PFSK-1 (cell line): ENCODE measurements around the gene CD44.

Experiments used
- FOXP2 ChIP-seq: optimal IDR thresholded peaks from 2 replicates; pipeline ENCODE3; 2011; ENCODE audit warnings: borderline replicate concordance, control low read depth, inconsistent platforms; ENCODE audit not compliant: insufficient read depth; ENCODE audit errors: extremely low read length, extremely low read depth
- POLR2AphosphoS5 ChIP-seq: IDR thresholded peaks from 2 replicates; pipeline ENCODE4 v1.6.1; 2012; ENCODE audit warnings: low read depth, mild to moderate bottlenecking, control low read depth, low read length, moderate library complexity
- SIN3A ChIP-seq: IDR thresholded peaks from 2 replicates; pipeline ENCODE4 v1.6.1; 2012; ENCODE audit warnings: mild to moderate bottlenecking, low read length, moderate library complexity, borderline replicate concordance; ENCODE audit not compliant: insufficient read depth
- TAF1 ChIP-seq: IDR thresholded peaks from 2 replicates; pipeline ENCODE4 v1.6.1; 2012; ENCODE audit warnings: low read length, control low read depth, borderline replicate concordance; ENCODE audit not compliant: insufficient read depth
- TF ChIP-seq, protein P1 (sequence below), 2 experiments: IDR thresholded peaks; 2 replicates each; pipeline versions ENCODE4 v1.6.1 to v1.8.0; 2011 to 2012; ENCODE audit warnings: low read depth in 2 of 2, low read length in 2 of 2, control low read depth in 1 of 2, inconsistent platforms in 1 of 2, mild to moderate bottlenecking in 1 of 2, moderate library complexity in 1 of 2; ENCODE audit not compliant: insufficient read depth in 1 of 2

DNA sequence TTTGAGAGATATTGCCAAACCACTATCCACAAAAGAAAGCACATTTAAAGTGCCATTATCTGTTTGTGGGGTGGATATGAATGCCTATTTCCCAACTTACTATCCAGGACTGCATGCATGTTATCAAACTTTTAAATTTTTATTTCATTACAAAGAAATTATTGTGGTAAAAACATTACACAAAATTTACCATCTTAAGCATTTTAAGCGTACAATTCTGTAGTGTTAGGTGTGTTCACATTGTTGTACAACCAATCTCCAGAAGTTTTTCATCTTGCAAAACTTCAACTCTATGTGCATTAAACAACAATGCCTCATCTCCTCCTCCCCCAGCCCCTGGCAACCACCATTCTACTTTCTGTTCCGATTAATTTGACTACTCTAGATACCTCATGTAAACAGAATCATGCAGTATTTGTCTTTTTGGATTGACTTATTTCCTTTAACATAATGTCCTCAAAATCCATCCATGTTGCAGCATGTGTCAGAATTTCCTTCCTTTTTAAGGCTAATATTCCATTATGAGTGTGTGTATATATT, 17.6 kb upstream of the CD44 start:
- TF ChIP-seq TAF1, result no peak
- no peak for TF ChIP-seq POLR2AphosphoS5
- TF ChIP-seq, protein P1, sequence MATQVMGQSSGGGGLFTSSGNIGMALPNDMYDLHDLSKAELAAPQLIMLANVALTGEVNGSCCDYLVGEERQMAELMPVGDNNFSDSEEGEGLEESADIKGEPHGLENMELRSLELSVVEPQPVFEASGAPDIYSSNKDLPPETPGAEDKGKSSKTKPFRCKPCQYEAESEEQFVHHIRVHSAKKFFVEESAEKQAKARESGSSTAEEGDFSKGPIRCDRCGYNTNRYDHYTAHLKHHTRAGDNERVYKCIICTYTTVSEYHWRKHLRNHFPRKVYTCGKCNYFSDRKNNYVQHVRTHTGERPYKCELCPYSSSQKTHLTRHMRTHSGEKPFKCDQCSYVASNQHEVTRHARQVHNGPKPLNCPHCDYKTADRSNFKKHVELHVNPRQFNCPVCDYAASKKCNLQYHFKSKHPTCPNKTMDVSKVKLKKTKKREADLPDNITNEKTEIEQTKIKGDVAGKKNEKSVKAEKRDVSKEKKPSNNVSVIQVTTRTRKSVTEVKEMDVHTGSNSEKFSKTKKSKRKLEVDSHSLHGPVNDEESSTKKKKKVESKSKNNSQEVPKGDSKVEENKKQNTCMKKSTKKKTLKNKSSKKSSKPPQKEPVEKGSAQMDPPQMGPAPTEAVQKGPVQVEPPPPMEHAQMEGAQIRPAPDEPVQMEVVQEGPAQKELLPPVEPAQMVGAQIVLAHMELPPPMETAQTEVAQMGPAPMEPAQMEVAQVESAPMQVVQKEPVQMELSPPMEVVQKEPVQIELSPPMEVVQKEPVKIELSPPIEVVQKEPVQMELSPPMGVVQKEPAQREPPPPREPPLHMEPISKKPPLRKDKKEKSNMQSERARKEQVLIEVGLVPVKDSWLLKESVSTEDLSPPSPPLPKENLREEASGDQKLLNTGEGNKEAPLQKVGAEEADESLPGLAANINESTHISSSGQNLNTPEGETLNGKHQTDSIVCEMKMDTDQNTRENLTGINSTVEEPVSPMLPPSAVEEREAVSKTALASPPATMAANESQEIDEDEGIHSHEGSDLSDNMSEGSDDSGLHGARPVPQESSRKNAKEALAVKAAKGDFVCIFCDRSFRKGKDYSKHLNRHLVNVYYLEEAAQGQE (IDR thresholded peaks at IDR 0.05; ENCODE audit: insufficient read depth in 1 of 2, low read depth in 2 of 2, low read length in 2 of 2), result no peak
- TF ChIP-seq FOXP2, result no peak
- no peak for TF ChIP-seq SIN3A
